GM18867 (cell line): ENCODE results near the gene GINS1.
"Not testable (repeated sequence)": the region's sequence is repeated elsewhere in the genome, so short reads cannot be mapped to it uniquely, and the experiment has no call there.

Source experiments
- ATAC-seq: cut with Tn5 transposase; IDR thresholded peaks from one replicate; pipeline ENCODE4 v1.9.1; 2021; ENCODE audit warnings: mild to moderate bottlenecking, moderate library complexity; ENCODE audit not compliant: unreplicated experiment

The GINS1 gene

DNA sequence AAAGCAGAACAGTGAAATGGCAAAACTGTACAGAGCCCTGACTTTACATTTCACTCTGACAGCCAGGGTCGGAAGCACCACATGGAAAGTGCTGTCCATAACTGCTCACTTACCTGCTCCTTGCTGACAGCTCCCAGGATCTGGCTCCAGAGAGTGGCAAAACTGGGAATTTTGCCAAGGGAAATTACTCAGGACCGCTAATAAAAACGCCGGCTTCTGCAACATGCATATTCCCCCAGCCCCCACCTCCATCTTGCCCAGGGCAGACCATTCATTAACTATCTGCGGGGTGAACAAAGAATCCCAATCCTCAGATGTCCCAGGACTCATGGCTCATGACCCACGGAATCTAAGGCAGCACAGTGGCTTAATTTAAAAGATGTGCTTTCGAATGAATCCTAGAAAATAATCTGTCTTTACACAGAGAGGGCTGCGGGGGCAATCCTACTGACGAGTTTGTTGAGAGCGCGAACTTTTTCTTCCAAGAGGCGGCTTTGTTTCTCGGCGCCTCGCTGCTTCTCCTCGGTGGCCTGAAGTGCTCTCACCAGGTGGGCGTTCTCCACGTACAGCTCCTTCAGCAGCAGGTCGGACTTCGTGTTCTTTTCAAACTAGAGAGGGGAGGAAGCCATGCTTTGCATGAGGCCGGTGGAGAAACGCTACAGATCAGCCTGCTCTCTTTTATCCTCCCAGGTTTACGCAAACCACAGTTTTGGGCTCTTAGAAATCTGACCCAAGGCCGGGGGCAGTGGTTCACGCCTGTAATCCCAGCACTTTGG, 45.8 kb downstream of the GINS1 start:
- no peak for ATAC-seq

DNA sequence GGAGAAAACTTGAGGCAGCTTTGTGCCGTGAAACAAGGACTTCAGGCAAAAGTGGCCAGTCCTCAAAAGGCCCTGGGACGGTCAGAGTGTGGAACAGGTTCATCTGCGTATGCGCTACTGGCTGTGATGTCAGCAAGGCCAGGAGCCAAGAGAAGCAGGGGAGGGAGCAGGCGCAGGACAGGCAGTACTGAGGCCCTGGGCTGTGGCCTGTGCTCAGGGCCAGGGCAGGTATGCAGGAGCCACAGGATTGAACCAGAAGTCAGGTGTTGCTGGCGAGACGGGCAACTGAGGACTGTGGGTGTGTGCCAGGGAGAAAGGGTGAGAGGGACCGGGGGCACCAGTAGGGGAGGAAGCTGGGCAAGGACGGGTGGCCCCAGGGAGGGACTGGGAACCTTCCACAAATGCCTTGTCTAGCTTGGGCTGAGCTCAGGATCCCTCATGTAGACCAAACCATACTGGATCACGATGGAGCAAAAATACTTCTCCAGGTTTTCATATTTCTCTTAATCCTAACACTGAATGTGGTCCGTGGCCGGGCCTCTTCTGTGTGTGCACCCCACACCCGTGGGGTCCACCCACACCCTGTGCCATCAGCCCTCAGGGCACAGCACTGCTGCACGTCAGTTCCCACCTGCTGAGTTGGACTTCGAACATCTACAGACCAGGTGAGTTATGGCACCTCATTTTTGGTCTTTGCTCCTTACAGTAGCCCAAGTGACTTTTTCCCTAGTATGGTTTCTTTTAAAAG, 46.9 kb downstream of the GINS1 start:
- no peak for ATAC-seq

DNA sequence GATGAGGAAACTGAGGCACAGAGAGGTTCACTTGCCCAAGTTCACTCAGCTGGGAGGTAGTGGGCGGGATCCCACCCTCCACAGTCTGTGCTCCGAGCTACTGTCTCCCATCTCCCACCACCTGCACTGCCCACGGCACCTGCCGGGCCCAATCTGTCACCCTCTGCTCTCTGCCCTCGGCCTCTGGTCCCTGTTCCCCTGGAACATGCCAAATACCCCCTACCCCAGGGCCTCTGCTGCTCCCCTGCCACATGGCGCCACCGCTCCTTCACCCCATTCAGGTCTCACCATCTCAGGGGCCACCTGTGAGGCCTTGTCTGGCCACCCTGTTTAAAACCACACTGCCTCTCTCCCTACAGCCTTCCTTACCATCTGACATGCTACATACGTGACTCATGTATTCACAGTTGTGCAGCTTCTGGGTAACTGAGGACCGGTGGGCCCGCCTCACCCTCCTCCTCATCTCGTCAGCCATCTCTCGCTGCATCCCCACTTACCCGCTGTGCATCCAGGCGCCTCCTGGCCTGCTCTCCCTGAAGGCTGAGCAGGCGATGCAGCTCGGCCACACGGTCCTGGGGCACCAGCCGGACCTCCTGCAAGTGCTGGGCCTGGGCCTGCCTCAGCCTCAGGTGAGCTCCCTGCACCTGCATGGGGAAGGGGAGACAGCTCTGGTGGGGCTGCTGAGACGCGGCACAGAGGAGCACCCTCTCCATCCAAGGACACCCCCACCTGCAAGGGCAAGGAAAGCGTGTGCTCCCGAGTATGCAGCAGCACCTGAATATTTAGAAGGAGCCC, 50.6 kb downstream of the GINS1 start:
- no peak for ATAC-seq

DNA sequence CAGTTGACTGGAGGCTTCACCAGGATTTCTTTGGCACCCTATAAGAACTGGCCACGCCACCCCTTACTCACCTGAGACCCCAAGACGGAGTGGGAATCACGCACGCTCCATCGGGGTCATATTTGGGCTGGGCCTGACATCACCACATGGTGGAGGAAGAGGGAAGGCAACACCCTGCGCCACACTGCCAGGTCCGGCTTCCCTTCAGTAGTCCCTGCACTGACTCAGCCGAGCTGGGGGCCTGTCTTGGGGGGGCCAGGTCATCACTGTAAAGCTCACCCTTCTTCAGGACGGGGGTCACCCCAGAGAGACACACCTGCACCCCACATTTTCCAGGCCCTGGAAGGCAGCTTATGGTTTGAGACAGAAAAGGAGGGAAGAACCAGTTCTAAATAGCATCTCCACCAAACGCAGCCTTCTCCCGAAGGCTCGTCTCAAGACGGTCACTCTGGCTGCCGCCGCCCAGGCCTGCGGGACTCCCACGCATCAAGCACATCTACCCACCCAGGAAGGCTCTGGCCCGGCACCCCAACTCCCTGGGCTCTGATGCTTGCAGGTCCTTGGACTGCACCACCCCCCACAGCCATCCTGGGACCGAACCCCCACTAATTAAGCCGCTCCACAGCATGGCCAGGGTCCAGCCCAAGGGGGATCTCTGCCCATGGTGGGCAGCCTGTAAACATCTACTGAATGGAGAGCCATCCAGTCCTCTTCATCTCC, 51.8 kb downstream of the GINS1 start:
- no peak for ATAC-seq

DNA sequence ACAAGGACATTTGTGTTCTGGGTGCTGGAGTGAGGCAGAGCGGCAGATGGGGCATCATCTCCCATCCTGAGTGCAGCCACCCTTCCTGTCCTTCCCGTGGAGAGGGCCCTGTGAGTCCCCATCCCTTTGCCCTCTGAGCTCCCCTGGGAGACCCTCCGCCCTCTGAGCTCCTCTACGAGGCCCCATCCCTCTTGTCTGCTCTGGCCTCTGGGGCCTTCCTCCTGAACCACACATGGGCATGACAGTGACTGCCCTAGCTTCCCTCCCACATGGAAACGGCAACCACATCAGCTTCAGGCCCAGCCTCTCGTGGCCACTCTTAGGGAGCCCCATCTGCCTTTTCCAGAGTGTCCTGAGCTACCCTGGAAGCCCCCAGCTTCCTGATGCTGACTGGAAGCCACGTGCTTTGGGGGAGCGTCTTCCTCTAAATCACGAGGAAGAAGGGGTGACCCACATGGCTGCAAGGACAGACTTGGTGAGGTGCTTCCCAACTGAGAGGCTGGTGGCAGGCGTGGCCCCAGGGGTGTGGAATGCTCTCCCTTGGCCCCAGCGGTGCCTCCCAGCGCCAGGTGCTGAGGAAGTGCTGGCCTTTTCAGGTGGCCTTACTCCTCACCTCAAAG, 52.6 kb downstream of the GINS1 start:
- no peak for ATAC-seq

DNA sequence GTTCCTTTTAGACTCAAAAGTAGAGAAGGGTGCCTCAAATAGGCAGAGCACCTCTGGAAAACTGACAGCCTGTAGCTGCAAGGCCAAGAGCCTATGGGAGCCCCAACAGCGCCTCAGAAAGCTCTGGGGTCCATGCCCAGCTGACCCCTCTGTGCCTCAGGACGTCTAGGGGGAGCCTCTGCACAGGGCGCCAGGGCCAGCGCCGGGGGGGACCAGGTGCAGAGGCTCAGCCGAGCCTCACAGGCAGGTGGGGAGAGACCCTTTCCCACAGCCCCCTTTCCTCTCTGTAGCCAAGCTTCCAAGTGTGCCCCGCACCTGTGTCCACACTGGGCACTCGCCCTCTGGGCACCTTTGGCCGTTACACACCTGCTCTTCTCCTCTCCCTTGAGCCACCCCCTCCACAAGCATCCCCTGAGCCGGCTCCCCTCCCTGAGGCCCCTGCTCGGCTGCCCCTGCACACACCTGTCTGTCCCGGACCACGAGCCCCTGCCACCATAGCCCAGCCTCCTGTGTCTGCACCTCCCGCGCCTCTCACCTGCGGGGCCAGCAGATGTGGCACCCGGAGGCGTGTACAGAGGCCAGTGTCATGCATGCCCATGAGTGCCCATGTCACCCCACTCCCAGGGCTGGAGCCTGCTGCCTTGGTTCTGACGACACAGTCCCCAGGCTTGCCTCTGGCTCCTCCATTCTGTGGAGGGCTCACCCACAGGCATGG, 53.2 kb downstream of the GINS1 start:
- no peak for ATAC-seq

DNA sequence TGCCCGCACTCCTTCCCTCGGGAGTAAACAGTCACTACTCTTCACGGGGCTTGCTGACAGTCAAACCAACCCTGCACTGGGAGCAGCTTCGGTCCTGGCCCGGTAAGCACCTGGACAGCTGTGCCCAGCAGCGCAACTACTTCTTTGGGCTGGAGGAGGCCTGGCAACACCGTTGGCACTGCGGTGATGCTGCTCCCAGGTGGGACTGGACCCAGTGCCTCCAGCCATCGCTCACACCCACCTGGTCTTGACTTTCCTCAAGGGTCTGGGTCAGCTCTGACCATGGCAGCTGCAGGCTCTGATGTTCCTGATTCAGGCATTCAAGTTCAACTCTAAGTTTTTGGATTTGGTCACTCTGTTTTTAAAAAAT, 53.8 kb downstream of the GINS1 start:
- no peak for ATAC-seq

DNA sequence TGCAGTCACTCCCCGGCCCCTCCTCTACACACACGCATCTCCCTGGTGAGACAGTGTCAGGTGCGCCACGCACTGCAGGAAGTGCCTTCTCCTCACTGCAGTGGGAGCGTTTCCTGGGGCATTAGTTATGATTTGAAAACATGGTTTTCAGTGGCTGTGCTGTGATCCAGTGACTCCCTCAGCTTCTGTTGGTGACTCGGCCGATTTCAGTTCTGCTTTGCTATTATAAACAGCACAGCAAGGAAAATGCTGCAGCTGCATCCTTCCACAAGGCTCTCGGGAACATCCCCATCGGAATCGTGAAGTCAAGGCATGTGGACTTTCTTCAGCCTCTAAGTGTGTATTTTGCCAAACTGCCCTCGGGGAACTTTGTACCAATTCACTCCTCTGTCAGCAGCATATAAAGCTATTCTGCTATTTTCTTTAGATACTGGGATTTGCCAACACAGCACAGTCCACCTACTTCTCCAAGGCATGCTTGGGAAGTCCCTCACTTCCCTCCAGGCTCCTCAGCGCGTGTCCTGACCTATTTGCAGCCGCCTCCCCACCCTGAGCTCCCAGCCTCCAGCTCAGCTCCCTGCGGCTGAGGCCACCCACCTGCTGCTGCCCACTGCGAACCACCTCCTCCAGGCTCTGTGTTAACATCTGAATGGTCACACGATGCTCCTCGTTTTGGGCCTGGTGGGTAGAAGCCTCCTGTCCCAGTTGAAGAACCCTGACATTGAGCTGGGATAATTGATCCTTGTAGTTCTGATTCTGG, 54.5 kb downstream of the GINS1 start:
- ATAC-seq, result no peak

DNA sequence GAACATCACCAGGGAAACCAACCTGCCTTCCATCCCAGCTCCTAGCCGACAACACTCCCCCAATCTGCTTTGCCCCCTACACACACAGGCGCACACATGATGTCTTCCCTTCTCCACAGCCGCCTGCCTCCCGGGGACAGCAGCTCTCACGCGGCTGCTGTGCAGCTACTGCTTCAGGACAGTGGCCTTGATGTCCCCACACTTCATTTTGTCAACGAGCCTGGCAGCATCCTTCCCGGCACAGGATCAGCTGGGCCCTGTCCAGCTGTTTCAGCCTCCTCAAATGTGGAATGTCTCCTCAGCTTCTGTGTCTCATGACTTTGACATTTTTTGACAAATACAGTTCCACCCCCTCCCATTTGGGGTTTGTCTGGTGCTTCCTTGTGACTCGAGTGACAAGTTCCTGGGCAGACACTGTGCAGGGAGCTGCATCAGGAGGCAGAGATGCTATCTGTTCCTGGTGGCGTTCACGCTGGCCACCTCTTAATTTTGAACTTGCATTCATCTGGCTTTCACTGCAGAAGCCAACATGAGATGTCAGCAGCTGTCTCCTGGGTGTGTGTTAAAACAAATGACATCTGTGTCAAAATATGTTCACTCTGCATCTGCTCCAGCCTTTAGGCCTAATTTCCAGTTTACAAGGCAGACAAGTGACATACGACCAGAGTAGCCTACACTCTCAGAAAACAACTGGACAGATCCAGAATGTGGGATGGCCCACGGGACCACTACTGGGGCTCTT, 57.2 kb downstream of the GINS1 start:
- no peak for ATAC-seq

DNA sequence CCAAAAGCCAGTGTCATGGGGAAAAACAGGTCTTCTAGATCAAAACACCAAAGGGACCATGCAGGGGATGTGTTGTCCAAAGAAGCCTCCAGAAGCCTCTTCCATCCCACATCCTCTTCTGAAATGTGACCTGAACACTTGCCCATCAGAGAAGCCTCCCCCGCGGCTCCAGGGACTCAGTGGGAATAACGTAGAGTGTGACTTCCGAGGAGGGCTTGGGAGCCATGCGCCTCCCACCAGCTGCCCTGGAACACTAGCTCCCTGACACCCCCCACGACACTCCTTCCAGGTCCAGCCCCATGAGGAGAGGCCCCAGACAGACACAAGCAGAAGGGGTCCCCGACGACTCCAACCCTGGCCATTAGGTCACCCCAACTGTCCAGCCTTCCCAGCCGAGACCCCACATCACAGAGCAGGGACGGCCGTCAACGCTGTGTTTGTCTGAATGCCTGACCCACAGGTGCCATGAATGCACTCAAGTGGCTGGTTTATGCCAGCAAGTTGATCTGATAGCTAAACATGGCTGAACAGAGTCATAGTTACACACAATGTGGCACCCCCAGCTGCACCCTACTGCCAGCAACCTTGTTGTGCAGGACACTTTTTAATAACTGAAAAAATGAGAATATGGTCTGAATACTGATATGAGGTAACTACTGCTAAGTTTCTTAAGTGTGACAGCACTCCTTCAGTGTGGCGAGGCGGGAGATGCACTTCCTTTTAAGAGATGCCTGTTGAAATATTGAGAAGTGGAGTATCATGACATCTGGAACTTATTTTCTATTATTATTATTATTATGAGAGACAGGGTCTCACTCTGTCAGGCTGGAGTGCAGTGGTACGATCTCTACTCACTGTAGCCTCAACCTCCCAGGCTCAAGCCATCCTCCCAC, 58.0 kb downstream of the GINS1 start:
- no peak for ATAC-seq

DNA sequence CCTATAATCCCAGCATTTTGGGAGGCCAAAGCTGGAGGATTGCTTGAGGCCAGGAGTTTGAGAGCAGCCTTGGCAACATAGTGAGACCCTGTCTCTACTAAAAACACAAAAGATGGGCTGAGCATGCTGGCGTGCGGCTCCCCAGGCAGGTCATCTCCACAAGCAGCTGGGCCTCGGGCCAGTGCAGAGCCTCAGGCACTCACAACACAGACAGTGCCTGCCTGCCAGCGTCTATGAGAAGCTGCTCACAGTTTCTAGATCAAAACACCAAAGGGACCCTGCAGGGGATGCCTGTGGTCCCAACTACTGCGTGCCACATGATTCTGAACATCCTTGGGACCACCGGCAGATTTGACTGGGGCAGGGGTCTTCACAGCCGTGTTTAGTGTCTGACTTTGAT, 59.4 kb downstream of the GINS1 start:
- ATAC-seq, result no peak

DNA sequence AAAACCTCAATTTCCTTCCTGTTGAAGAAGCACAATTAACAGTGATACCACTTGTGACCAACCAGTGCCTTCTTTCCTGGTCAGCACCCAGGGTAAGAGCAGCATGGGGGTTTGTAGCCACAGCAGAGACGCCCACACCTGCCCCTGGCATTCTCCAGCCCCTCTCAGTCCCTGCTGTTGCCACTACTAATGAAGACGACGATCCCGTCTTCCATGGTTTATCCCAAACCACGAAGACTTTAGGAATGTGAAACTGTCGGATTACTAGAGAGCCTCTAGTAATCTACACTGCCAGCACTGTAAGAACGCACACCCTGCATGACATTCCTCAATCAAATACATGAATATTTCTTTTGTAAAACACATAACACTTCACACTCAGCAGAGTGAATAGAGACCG, 60.0 kb downstream of the GINS1 start:
- no peak for ATAC-seq

DNA sequence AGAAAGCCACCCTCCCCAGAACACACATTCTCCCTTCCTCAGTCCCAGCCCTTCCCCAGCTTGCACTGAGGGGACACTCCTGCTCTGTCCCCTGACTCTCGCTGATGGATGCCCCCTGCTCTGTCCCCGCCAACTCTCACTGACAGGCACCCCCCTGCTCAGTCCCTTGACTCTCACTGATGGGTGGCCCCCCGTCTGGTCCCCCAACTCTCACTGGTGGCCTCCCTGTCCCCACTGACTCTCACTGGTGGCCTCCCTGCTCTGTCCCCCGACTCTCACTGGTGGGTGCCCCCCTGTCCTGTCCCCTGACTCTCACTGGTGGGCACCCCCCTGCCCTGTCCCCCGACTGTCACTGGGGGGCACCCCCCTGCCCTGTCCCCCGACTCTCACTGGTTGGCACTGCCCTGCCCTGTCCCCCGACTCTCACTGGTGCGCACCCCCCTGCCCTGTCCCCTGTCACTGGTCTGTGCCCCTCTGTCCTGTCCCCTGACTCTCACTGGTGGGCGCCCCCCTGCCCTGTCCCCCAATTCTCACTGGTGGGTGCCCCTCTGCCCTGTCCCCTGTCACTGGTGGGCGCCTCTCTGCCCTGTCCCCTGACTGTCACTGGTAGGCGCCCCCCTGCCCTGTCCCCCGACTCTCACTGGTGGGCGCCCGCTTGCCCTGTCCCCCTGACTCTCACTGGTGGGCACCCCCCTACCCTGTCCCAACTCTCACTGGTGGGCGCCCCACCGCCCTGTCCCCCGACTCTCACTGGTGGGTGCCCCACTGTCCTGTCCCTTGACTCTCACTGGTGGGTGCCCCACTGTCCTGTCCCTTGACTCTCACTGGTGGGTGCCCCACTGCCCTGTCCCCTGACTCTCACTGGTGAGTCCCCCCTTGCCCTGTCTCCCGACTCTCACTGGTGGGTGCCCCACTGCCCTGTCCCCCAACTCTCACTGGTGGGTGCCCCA, 60.9 kb downstream of the GINS1 start:
- ATAC-seq, result no peak

DNA sequence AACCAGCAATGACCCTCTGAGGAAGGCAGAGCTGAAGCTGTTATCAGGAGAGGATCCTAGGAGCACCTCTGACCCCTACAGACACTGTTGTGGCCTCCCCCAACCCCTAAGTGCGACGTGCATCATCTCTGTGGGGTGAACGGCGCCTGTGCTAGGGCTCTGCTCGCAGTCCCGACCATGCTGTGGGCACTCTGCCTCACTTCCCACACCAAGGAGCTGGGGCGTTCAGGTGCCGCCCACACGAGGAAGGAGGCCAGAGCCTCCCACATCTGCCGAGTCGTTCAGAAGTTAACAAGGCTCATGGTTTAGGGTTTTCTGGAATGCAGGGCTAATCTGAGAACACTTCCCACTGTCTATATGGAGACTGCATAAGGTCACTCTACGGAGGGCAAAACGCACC, 62.1 kb downstream of the GINS1 start:
- no peak for ATAC-seq

DNA sequence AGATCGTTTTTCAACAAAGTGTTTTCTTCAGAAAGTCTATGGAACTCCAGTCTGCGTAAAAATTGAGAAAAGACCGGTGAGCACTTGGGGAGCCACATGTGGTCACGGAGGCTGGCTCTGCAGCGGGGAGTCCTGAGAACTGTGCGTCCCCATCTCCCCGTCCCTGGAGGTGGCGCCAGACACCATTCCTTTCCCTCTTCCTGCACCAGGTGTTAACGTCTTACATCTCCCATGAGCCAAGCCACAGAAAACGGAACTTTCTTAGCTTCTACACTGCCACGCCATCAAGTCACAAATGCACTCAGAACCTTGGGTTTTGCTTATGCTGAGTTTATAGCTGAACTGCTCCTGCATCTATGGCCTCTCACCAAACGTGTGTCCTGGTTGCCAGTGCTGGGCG, 62.6 kb downstream of the GINS1 start:
- peak; percentile 80 for ATAC-seq

DNA sequence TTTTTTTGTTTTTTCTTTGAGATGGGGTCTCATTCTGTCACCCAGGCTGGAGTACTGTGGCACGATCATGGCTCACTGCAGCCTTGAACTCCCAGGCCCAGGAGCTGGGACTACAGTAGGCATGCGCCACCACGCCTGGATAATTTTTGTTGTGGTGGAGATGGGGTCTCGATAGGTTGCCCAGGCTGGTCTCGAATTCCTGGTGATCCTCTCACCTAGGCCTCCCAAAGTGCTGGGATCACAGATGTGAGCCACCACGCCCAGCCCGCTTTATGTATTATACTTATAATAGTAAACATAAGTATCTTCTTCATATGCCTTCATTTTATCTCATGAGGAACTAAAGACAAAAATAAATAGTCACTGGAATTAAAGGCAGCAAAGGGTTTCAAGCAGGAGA, 63.5 kb downstream of the GINS1 start:
- no peak for ATAC-seq

DNA sequence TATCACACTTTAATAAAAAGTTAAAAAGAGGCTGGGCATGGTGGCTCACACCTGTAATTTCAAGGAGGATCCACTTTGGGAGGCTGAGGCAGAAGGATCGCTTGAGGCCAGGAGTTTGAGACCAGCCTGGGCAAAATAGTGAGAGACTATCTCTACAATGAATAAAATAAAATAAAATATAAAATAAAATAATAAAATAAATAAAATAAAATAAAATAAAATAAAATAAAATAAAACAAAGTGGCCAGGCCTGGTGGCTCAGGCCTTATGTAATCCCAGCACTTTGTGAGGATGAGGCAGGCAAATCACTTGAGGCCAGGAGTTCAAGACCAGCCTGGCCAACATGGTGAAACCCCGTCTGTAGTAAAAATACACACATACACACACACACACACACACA, 65.8 kb downstream of the GINS1 start:
- not testable (repeated sequence) for ATAC-seq
